Vagina (tissue), 2 donors: ENCODE data around the gene URB1. TPM values are rescaled to one million over a fixed set of nuclear protein-coding genes. Genes with fewer than 3 reads are reported as not detected.

Experiments used
- DNase-seq, 2 donors: peaks; one replicate each; pipeline ENCODE4 v3.0.0-alpha.2; 2017; ENCODE audit errors: extremely low spot score in 2 of 2
- H3K27ac ChIP-seq: fragments of 200-600 bp; sonication (generic); one replicate; pipeline ENCODE4 v1.5.1; 2019
- H3K27me3 ChIP-seq: fragments of 200-600 bp; sonication (generic); one replicate; pipeline ENCODE4 v1.5.1; 2019
- H3K36me3 ChIP-seq, 2 donors: fragments of 200-600 bp; sonication (generic); one replicate each; pipeline ENCODE4 v1.5.1; 2017 to 2019
- H3K4me1 ChIP-seq: fragments of 200-600 bp; sonication (generic); one replicate; pipeline ENCODE4 v1.5.1; 2019
- H3K4me3 ChIP-seq, 2 donors: fragments of 200-600 bp; sonication (generic); 1 replicate in 1 of 2; 2 replicates in 1 of 2; pipeline ENCODE4 v1.5.1; 2016 to 2019
- H3K9me3 ChIP-seq: fragments of 200-600 bp; sonication (generic); one replicate; pipeline ENCODE4 v1.5.1; 2019
- POLR2A ChIP-seq, 2 donors: fragments of 450-650 bp; IDR thresholded peaks; one replicate each; pipeline ENCODE4 v1.6.1; 2017; ENCODE audit warnings: antibody characterized with exemption in 2 of 2, mild to moderate bottlenecking in 2 of 2, moderate library complexity in 2 of 2
- POLR2AphosphoS5 ChIP-seq, 2 donors: sonication (generic); formaldehyde crosslinking; IDR thresholded peaks; one replicate each; pipeline ENCODE4 v1.9.0; 2017; ENCODE audit warnings: antibody characterized with exemption in 2 of 2, mild to moderate bottlenecking in 2 of 2, low read depth in 1 of 2; ENCODE audit not compliant: insufficient read depth in 1 of 2
- intact Hi-C: fragments of 100-400 bp; cut with DNase I; formaldehyde crosslinking; loops from one replicate; pipeline ENCODE4 v1.15.1; 2023
- total RNA-seq: library from RNA; depleted of rRNA; stranded (reverse); fragments of >200 nt; gene quantifications from one replicate; pipeline ENCODE4 v1.2.3, GENCODE V29; 2016
- TF ChIP-seq, protein P1 (sequence below), 3 experiments: fragments of 450-650 bp in 2 of 3; fragments of 200-600 bp in 1 of 3; sonication (generic) in 1 of 3; IDR thresholded peaks; one replicate each; pipeline ENCODE4 v1.5.1; 2017 to 2019; ENCODE audit warnings: antibody characterized with exemption in 3 of 3, mild to moderate bottlenecking in 2 of 3, moderate library complexity in 2 of 3

The URB1 gene
- total RNA-seq, 1 donor from 2014 or later, result 23.8 TPM

DNA sequence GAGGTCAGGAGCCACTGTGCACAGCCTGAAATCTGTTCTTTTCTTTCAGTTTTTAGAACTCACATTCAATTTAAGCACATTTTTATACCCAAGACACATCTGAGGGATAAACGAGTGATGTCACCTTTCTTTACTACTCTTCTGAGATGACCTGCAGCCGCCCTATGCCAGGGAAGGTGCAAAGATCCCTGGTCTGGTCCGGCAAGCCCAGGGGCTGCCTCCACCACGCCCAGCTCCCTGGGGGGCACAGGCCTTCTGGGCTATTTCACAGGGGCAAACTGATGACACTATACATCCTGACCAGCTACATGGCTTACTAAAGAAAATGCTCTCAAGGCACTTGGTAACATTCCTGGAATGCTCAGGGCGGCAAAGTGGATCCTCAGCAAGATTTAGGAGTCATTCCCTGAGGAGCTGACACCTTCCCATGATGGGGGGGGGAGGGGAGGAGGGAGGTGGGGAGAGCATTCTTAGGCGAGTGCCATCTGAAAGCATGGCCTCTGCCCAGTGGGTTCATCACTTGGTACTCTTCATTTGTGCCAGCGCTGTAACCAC lies 82.8 kb downstream of the URB1 start:
- TF ChIP-seq POLR2A (IDR thresholded peaks at IDR 0.05) (no peak), POLR2AphosphoS5 (IDR thresholded peaks at IDR 0.05; ENCODE audit: insufficient read depth in 1 of 2, low read depth in 1 of 2) (no peak)
- TF ChIP-seq, protein P1, sequence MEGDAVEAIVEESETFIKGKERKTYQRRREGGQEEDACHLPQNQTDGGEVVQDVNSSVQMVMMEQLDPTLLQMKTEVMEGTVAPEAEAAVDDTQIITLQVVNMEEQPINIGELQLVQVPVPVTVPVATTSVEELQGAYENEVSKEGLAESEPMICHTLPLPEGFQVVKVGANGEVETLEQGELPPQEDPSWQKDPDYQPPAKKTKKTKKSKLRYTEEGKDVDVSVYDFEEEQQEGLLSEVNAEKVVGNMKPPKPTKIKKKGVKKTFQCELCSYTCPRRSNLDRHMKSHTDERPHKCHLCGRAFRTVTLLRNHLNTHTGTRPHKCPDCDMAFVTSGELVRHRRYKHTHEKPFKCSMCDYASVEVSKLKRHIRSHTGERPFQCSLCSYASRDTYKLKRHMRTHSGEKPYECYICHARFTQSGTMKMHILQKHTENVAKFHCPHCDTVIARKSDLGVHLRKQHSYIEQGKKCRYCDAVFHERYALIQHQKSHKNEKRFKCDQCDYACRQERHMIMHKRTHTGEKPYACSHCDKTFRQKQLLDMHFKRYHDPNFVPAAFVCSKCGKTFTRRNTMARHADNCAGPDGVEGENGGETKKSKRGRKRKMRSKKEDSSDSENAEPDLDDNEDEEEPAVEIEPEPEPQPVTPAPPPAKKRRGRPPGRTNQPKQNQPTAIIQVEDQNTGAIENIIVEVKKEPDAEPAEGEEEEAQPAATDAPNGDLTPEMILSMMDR (IDR thresholded peaks at IDR 0.05), result no peak
- H3K27ac ChIP-seq, result no peak overlapping the region
- H3K36me3 ChIP-seq, result peaks cover 0 to 19% of the 10 kb centered on the region in 2 donors
- intact Hi-C loops, result no loop called here
- H3K4me3 ChIP-seq, result no peak overlapping the region
- peak in 1 of 2 donors; percentile 71 for DNase-seq
- no peaks in the 10 kb centered on the region for H3K27me3 ChIP-seq
- no peaks in the 10 kb centered on the region for H3K4me1 ChIP-seq
- H3K9me3 ChIP-seq, result no peaks in the 10 kb centered on the region

DNA sequence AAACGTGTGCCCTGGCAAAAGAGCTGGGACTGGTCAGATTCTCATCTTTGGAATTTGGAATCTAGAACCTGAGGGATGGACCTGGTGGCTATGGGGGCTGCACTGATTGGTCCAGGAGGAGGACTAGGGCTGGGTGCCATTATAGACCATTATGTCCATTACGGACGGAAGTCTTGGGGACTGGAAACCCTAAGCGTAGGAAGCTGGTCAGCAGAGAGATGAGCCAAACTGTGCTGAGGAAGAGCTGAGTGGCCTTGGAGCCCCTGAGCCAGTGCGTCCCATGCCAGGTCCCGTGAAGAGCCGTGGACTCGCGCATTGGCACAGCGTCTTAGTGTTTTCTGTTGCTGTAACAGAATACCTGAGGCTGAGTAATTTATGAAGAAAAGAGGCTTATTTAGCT lies 84.1 kb downstream of the URB1 start:
- TF ChIP-seq, protein P1 (IDR thresholded peaks at IDR 0.05), result no peak
- no peak for TF ChIP-seq POLR2A (IDR thresholded peaks at IDR 0.05)
- no peak for TF ChIP-seq POLR2AphosphoS5 (IDR thresholded peaks at IDR 0.05; ENCODE audit: insufficient read depth in 1 of 2, low read depth in 1 of 2)
- H3K4me1 ChIP-seq, result no peaks in the 10 kb centered on the region
- H3K27me3 ChIP-seq, result no peaks in the 10 kb centered on the region
- peaks cover 0 to 9% of the 10 kb centered on the region in 2 donors for H3K36me3 ChIP-seq
- H3K9me3 ChIP-seq, result no peaks in the 10 kb centered on the region
- H3K27ac ChIP-seq, result no peak overlapping the region
- H3K4me3 ChIP-seq, result no peak overlapping the region
- intact Hi-C loops, result no loop called here
- DNase-seq, result peak in 1 of 2 donors; percentile 77

DNA sequence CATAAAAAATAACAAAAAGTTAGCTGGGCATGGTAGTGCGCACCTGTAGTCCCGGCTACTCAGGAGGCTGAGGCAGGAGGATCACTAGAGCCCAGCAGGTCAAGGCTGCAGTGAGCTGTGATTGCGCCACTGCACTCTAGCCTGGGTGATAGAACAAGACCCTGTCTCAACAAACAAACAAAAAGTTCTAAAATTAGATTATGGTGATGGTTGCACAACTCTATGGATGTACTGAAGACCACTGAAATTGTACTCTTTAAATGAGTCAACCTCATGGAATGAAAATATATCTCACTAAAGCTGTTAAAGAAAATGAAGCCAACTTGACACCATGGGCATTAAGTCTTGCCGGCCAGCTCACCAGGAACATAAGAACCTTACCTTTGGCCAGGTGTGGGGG lies 85.1 kb downstream of the URB1 start:
- Histone ChIP-seq H3K4me1 (no peaks in the 10 kb centered on the region), H3K9me3 (no peaks in the 10 kb centered on the region), H3K36me3 (peaks cover 0 to 6% of the 10 kb centered on the region in 2 donors), H3K27me3 (no peaks in the 10 kb centered on the region), H3K27ac (no peak overlapping the region), H3K4me3 (no peak overlapping the region)
- DNase-seq, result no peak
- TF ChIP-seq, protein P1 (IDR thresholded peaks at IDR 0.05), result no peak
- TF ChIP-seq POLR2A (IDR thresholded peaks at IDR 0.05), result no peak
- no peak for TF ChIP-seq POLR2AphosphoS5 (IDR thresholded peaks at IDR 0.05; ENCODE audit: insufficient read depth in 1 of 2, low read depth in 1 of 2)
- intact Hi-C loops, result no loop called here

DNA sequence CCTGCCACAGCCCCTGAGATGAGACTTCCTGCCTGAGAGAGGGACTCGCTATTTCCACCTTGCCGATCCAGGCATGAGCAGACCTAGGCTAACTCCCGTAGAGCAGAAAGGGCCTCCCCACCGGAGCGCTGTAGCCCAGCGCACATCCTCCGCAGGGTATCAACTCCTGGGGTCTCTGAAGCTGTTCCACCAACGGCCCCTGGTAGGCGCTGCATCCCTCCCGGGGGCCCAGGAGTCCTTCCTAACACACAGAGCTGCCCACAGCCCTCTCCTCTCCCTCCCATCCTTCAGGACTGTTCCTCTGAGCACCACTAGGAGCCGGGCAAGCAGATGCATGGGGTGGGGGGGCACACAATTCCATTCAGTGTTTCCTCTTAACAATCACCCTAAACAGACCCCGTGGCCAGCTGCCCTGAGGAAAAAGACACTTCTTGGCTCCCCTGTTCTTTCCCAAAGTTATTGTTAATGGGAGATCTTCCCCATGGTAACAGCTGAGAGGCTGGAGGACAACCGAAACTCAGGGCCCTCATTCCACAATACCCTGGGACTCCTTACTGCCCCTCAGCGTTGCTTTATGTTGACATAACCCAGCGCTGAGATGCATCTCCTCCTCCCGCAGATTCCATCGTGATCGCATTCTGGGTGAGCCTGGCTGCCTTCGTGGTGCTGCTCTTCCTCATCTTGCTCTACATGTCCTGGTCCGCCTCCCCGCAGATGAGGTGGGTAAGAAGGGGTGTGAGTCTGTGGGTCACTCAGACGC lies 86.6 kb downstream of the URB1 start:
- no peak for TF ChIP-seq POLR2AphosphoS5 (IDR thresholded peaks at IDR 0.05; ENCODE audit: insufficient read depth in 1 of 2, low read depth in 1 of 2)
- TF ChIP-seq, protein P1 (IDR thresholded peaks at IDR 0.05), result no peak
- TF ChIP-seq POLR2A (IDR thresholded peaks at IDR 0.05), result no peak
- Histone ChIP-seq H3K27ac (no peak overlapping the region), H3K9me3 (no peaks in the 10 kb centered on the region), H3K27me3 (no peaks in the 10 kb centered on the region), H3K36me3 (no peaks in the 10 kb centered on the region), H3K4me1 (no peaks in the 10 kb centered on the region), H3K4me3 (no peak overlapping the region)
- DNase-seq, result peak in 1 of 2 donors; percentile 76
- intact Hi-C loops, result no loop called here

DNA sequence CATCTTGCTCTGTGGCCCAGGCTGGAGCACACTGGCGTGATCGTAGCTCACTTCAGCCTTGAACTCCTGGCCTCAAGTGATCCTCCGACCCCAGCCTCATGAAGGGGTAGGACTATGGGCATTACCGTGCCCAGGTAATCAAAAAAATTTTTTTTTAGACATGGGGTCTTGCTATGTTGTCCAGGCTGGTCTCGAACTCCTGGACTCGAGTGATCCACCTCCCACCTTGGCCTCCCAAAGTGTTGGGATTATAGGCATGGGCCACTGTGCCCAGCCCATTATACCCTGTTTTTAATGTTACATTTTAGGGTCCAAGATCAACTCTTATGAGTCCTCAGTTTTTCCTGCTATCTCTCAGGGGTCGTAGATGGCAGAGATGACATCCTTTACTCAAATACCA lies 87.8 kb downstream of the URB1 start:
- no peak overlapping the region for H3K27ac ChIP-seq
- H3K27me3 ChIP-seq, result no peaks in the 10 kb centered on the region
- TF ChIP-seq, protein P1 (IDR thresholded peaks at IDR 0.05), result no peak
- TF ChIP-seq POLR2A (IDR thresholded peaks at IDR 0.05) (no peak), POLR2AphosphoS5 (IDR thresholded peaks at IDR 0.05; ENCODE audit: insufficient read depth in 1 of 2, low read depth in 1 of 2) (no peak)
- no peaks in the 10 kb centered on the region for H3K4me1 ChIP-seq
- no peak overlapping the region for H3K4me3 ChIP-seq
- no peaks in the 10 kb centered on the region for H3K36me3 ChIP-seq
- DNase-seq, result peak in 1 of 2 donors; percentile 29
- intact Hi-C loops, result no loop called here
- no peaks in the 10 kb centered on the region for H3K9me3 ChIP-seq
